ENCODE data around the gene KMT2B.

KMT2B gene

GRCh38 chr19:35725216-35725861 is 7.5 kb downstream of the KMT2B start:
- no peak for DNase-seq (ENCODE audit: low read depth in 1 of 2, low spot score in 1 of 2)

GRCh38 chr19:35727053-35727955 is 9.5 kb downstream of the KMT2B start:
- DNase-seq (ENCODE audit: low read depth in 1 of 2, low spot score in 1 of 2), result no peak

- DNase-seq (ENCODE audit: low read depth in 1 of 2, low spot score in 1 of 2), result no peak
Observed at GRCh38 chr19:35727956-35728706, 10.3 kb downstream of the KMT2B start.

GRCh38 chr19:35729021-35729420 is 11.2 kb downstream of the KMT2B start:
- no peak for DNase-seq (ENCODE audit: low read depth in 1 of 2, low spot score in 1 of 2)

GRCh38 chr19:35729763-35730162 is 12.0 kb downstream of the KMT2B start:
- DNase-seq (ENCODE audit: low read depth in 1 of 2, low spot score in 1 of 2), result no peak

- no peak for DNase-seq (ENCODE audit: low read depth in 1 of 2, low spot score in 1 of 2)
Observed at GRCh38 chr19:35730326-35730725, 12.5 kb downstream of the KMT2B start.

GRCh38 chr19:35731353-35731752 is 13.6 kb downstream of the KMT2B start:
- DNase-seq (ENCODE audit: low read depth in 1 of 2, low spot score in 1 of 2), result no peak

GRCh38 chr19:35731779-35732405 is 14.1 kb downstream of the KMT2B start:
- no peak for DNase-seq (ENCODE audit: low read depth in 1 of 2, low spot score in 1 of 2)

GRCh38 chr19:35732540-35733179 is 14.9 kb downstream of the KMT2B start:
- no peak for DNase-seq (ENCODE audit: low read depth in 1 of 2, low spot score in 1 of 2)

- DNase-seq (ENCODE audit: low read depth in 1 of 2, low spot score in 1 of 2), result no peak
Observed at GRCh38 chr19:35733180-35734125, 15.7 kb downstream of the KMT2B start.

GRCh38 chr19:35734273-35734672 is 16.5 kb downstream of the KMT2B start:
- no peak for DNase-seq (ENCODE audit: low read depth in 1 of 2, low spot score in 1 of 2)

GRCh38 chr19:35734889-35735288 is 17.1 kb downstream of the KMT2B start:
- DNase-seq (ENCODE audit: low read depth in 1 of 2, low spot score in 1 of 2), result no peak

- no peak for DNase-seq (ENCODE audit: low read depth in 1 of 2, low spot score in 1 of 2)
Observed at GRCh38 chr19:35736913-35737886, 19.4 kb downstream of the KMT2B start.

- no peak for DNase-seq (ENCODE audit: low read depth in 1 of 2, low spot score in 1 of 2)
Observed at GRCh38 chr19:35738021-35738886, 20.5 kb downstream of the KMT2B start.

- DNase-seq (ENCODE audit: low read depth in 1 of 2, low spot score in 1 of 2), result no peak
Observed at GRCh38 chr19:35738887-35739229, 21.1 kb downstream of the KMT2B start.

- DNase-seq (ENCODE audit: low read depth in 1 of 2, low spot score in 1 of 2), result no peak
Observed at GRCh38 chr19:35739275-35740107, 21.7 kb downstream of the KMT2B start.

- DNase-seq (ENCODE audit: low read depth in 1 of 2, low spot score in 1 of 2), result no peak
Observed at GRCh38 chr19:35740108-35740422, 22.3 kb downstream of the KMT2B start.

All from activated T-helper 1 cell treated with anti-CD3 and anti-CD28 coated beads, Interleukin-2, amount 50 U/mL, for 16 hours (primary cell).